PC-9 (cell line): ENCODE measurements around the gene DOHH.

Experiments
- CTCF ChIP-seq: fragments of 200-600 bp; sonication (generic); conservative IDR thresholded peaks from 2 replicates; pipeline ENCODE4 v1.6.1; 2017; ENCODE audit warnings: mixed run types, antibody characterized with exemption, mild to moderate bottlenecking, moderate library complexity
- EZH2 ChIP-seq: fragments of 200-600 bp; sonication (generic); IDR thresholded peaks from 2 replicates; pipeline ENCODE4 v1.8.0; 2017; ENCODE audit warnings: antibody characterized with exemption, low read depth

GRCh38 chr19:3457528-3458228, 42.8 kb downstream of the DOHH start:
- TF ChIP-seq CTCF (no peak), EZH2 (no peak)
